Prostate gland (tissue), 2 donors: ENCODE measurements around the gene PON1.

ENCODE experiments used
- POLR2A ChIP-seq: fragments of 450-650 bp; IDR thresholded peaks from one replicate; pipeline ENCODE4 v1.6.1; 2016; ENCODE audit warnings: antibody characterized with exemption, mild to moderate bottlenecking
- POLR2AphosphoS5 ChIP-seq: sonication (generic); formaldehyde crosslinking; IDR thresholded peaks from one replicate; pipeline ENCODE4 v1.6.1; 2017; ENCODE audit warnings: antibody characterized with exemption
- TF ChIP-seq, protein P1 (sequence below), 4 experiments: fragments of 200-600 bp in 2 of 4; fragments of 450-650 bp in 2 of 4; sonication (generic) in 2 of 4; IDR thresholded peaks; 1 replicate in 3 of 4; 2 replicates in 1 of 4; pipeline ENCODE4 v1.5.1; 2016 to 2019; ENCODE audit warnings: antibody characterized with exemption in 4 of 4, mild to moderate bottlenecking in 2 of 4, moderate library complexity in 2 of 4

- TF ChIP-seq, protein P1, sequence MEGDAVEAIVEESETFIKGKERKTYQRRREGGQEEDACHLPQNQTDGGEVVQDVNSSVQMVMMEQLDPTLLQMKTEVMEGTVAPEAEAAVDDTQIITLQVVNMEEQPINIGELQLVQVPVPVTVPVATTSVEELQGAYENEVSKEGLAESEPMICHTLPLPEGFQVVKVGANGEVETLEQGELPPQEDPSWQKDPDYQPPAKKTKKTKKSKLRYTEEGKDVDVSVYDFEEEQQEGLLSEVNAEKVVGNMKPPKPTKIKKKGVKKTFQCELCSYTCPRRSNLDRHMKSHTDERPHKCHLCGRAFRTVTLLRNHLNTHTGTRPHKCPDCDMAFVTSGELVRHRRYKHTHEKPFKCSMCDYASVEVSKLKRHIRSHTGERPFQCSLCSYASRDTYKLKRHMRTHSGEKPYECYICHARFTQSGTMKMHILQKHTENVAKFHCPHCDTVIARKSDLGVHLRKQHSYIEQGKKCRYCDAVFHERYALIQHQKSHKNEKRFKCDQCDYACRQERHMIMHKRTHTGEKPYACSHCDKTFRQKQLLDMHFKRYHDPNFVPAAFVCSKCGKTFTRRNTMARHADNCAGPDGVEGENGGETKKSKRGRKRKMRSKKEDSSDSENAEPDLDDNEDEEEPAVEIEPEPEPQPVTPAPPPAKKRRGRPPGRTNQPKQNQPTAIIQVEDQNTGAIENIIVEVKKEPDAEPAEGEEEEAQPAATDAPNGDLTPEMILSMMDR (IDR thresholded peaks at IDR 0.05): no peak
- TF ChIP-seq POLR2A (no peak), POLR2AphosphoS5 (no peak)
These were observed 61.5 kb downstream of the PON1 start for GRCh38 chr7:95262875-95263274.
